Thoracic aorta endothelial cell (primary cell): ENCODE results near the gene TEDDM1. TPM values are rescaled to one million over a fixed set of nuclear protein-coding genes. Genes with fewer than 3 reads are reported as not detected.

ENCODE experiments used
- total RNA-seq: library from RNA; depleted of rRNA; stranded (reverse); fragments of >200 nt; gene quantifications from 2 replicates; pipeline ENCODE4 v1.2.3, GENCODE V29; 2012

The TEDDM1 gene, protein sequence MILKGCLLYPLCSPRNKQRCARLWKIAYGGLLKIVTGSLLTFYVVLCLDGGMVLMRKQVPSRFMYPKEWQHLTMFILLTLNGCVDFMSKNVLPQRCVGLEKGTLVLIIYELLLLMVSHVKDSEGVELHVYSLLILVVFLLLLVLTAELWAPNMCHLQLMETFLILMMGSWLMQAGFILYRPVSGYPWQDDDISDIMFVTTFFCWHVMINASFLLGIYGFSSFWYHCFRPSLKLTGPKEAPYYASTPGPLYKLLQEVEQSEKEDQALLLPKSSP
- not detected in 2 replicates for total RNA-seq

DNA sequence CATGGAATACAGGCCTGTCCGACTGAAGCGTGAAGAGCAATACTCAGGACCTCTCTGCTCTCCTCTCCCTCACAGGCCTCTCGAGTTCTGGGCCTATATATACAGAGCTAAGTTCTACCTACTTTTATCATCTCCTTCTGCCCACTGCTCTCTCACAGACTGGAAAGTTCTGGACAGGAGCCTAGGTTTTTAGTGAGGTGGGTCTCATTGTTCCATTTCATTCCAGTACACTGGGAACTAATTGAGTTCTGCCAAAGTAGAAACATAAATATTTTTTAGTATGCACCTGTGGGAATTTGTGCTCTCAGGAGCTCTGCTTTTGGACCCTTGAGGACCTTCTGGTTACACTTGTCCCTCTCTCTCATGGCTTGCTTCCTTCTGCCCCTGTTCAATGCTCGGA lies at the start of gene TEDDM1:
TSS of gene TEDDM1 (minus strand) at position 101 of the 400 bp plus-strand sequence. CDS start 182 bp downstream, outside the sequence.

DNA sequence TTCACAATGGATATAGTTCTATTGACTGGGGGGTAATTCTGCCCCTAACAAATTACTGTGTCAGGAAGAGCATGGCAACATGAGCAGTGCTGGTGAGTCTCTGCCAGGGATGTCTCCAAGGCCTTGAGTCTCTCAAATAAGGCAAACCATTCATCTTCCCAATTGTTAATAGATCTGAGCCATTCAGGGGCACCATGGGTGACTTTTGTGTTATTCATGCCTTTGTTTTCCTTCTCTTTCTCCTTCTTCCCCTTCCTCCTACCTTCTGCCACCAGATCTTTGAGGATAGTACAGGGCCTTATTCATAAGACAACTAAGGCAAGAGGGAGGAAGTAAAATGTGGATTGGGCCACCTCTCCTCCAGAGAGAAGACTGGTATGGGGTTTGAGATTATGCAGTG lies 49.6 kb upstream of the TEDDM1 start, which contains the start of gene RGSL1:
TSS of gene RGSL1 (plus strand) at position 60 of the 400 bp plus-strand sequence. CDS start at position 80, 20 bp downstream.

DNA sequence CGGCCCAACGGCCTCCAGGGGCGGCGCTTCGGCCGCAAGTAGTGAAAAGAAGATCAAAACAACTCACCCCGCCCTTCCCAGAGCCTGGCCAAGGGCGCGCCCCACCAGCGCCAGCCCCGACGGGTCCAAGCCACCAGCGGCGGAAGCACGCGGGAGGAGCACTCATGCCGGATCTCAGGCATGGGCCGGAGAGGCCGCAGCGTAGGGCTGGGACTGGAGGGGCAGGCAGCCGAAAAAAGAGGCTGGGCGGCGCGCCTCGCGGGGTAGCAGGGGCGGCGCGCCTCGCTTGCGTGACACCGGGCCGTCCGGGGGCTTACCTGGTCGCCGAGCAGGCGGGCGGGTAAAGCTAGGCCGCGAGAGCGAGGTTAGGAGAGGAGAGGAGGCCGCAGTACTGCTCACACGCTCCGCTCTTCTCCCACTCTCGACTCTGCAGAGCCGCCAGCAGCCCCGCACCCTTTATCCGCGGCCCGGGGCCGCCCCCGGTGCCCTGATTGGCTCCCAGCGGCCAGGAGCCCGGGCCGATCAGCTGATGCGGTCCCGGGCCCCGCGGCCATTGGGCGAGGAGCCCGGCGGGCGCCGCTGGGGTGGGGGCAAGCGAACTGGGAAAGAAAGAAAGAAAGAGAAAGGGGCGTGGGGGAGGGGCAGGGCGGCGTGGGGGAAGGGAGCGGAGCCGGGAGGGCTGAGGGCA lies 9.0 kb downstream of the TEDDM1 start, which contains the start of gene GLUL:
TSS of gene GLUL (minus strand) at position 429 of the 688 bp plus-strand sequence. CDS start 3,053 bp downstream, outside the sequence.

Other genes starting within 250 kb of the TEDDM1 start
- 181 and 274 TPM in 2 replicates for gene GLUL, start 8.9 kb downstream of the TEDDM1 start, total RNA-seq
- not detected in 2 replicates for gene RGSL1, start 49.5 kb upstream of the TEDDM1 start, total RNA-seq
- 2.2 and 2.8 TPM in 2 replicates for gene RNASEL, start 188.6 kb upstream of the TEDDM1 start, total RNA-seq
- 0.13 TPM in 1 of 2 replicates, not detected in the other for gene RGS16, start 203.7 kb upstream of the TEDDM1 start, total RNA-seq